ENCODE measurements around the gene TRMT112. TPM values are rescaled to one million over a fixed set of nuclear protein-coding genes. Genes with fewer than 3 reads are reported as not detected.
A peak's percentile ranks its signal among the peaks of the same experiment; 100 is the strongest.

The TRMT112 gene
- total and polyA plus RNA-seq, 8 donors: 50.8 to 337 (median 160) TPM

GRCh38 chr11:64286801-64287159 is 30.6 kb downstream of the TRMT112 start:
- Histone ChIP-seq H3K27ac (no peak overlapping the region), H3K27me3 (peaks cover 10 to 29% (median 16%) of the 10 kb centered on the region in 3 donors), H3K4me3 (no peak overlapping the region), H3K36me3 (peaks cover 2 to 15% (median 7%) of the 10 kb centered on the region in 4 donors), H3K4me1 (peaks cover 26 to 54% (median 49%) of the 10 kb centered on the region in 4 donors), H3K9me3 (no peaks in the 10 kb centered on the region)
- no peak for TF ChIP-seq POLR2AphosphoS5 (IDR thresholded peaks at IDR 0.05)
- no peak for TF ChIP-seq EP300 (IDR thresholded peaks at IDR 0.05)
- TF ChIP-seq, protein P1, sequence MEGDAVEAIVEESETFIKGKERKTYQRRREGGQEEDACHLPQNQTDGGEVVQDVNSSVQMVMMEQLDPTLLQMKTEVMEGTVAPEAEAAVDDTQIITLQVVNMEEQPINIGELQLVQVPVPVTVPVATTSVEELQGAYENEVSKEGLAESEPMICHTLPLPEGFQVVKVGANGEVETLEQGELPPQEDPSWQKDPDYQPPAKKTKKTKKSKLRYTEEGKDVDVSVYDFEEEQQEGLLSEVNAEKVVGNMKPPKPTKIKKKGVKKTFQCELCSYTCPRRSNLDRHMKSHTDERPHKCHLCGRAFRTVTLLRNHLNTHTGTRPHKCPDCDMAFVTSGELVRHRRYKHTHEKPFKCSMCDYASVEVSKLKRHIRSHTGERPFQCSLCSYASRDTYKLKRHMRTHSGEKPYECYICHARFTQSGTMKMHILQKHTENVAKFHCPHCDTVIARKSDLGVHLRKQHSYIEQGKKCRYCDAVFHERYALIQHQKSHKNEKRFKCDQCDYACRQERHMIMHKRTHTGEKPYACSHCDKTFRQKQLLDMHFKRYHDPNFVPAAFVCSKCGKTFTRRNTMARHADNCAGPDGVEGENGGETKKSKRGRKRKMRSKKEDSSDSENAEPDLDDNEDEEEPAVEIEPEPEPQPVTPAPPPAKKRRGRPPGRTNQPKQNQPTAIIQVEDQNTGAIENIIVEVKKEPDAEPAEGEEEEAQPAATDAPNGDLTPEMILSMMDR (IDR thresholded peaks at IDR 0.05): no peak
- TF ChIP-seq POLR2A (IDR thresholded peaks at IDR 0.05): no peak
- DNase-seq: no peak
- intact Hi-C loops (cut with DNase I; ENCODE audit: low total_unique reads): no loop called here
- WGBS, 5 donors: 89 to 93% (median 91%) methylated on average over 9 of the region's 9 CpGs

DNA sequence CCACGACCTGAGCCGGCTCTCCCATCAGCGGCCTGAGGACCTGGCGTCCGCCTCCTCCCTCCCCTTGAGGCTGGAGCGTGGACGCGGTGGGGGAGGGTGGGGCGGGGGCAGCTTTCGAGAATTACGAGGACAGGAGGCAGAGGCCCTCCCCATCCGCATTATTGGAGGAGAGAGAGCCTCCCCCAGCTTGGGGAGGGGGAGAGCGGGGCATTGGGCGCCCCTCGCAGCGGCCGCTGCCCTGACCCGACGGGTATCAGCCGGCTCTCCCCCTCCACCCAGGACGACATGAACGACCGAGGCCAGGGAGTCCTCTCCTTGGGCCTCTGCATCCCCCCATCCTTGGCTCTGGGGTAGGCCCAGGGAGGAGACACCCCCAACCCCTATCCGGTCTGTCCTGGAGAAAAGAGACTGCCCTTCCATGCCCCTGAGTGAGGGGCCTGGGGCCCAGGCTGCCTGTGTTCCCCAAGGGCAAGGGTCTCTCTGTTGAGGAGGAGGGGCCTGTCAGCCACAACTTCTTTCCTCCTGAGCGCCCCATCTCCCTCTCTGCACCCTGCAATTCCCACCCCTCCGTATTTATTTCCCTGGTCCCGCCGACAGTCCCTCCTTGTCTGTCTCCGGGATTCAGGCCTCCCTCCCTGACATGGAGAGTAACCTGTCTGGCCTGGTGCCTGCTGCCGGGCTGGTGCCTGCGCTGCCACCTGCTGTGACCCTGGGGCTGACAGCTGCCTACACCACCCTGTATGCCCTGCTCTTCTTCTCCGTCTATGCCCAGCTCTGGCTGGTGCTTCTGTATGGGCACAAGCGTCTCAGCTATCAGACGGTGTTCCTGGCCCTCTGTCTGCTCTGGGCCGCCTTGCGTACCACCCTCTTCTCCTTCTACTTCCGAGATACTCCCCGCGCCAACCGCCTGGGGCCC is 31.2 kb downstream of the TRMT112 start:
- intact Hi-C loops (cut with DNase I; ENCODE audit: low total_unique reads): no loop called here
- no peak for DNase-seq
- peaks cover 3 to 21% (median 13%) of the 10 kb centered on the region in 4 donors for H3K36me3 ChIP-seq
- no peaks in the 10 kb centered on the region for H3K9me3 ChIP-seq
- H3K27ac ChIP-seq: peak overlapping the region; percentile 94 to 99 (median 98)
- peak overlapping the region; percentile 84 to 88 (median 86) for H3K4me3 ChIP-seq
- peaks cover 4 to 23% (median 10%) of the 10 kb centered on the region in 3 donors for H3K27me3 ChIP-seq
- 23 to 58% (median 28%) methylated on average over 18 to 40 of the region's 40 CpGs for WGBS, 5 donors
- TF ChIP-seq POLR2AphosphoS5 (IDR thresholded peaks at IDR 0.05) (no peak), POLR2A (IDR thresholded peaks at IDR 0.05) (no peak), EP300 (IDR thresholded peaks at IDR 0.05) (no peak)
- TF ChIP-seq, protein P1 (IDR thresholded peaks at IDR 0.05): no peak
- peaks cover 19 to 54% (median 45%) of the 10 kb centered on the region in 4 donors for H3K4me1 ChIP-seq

DNA sequence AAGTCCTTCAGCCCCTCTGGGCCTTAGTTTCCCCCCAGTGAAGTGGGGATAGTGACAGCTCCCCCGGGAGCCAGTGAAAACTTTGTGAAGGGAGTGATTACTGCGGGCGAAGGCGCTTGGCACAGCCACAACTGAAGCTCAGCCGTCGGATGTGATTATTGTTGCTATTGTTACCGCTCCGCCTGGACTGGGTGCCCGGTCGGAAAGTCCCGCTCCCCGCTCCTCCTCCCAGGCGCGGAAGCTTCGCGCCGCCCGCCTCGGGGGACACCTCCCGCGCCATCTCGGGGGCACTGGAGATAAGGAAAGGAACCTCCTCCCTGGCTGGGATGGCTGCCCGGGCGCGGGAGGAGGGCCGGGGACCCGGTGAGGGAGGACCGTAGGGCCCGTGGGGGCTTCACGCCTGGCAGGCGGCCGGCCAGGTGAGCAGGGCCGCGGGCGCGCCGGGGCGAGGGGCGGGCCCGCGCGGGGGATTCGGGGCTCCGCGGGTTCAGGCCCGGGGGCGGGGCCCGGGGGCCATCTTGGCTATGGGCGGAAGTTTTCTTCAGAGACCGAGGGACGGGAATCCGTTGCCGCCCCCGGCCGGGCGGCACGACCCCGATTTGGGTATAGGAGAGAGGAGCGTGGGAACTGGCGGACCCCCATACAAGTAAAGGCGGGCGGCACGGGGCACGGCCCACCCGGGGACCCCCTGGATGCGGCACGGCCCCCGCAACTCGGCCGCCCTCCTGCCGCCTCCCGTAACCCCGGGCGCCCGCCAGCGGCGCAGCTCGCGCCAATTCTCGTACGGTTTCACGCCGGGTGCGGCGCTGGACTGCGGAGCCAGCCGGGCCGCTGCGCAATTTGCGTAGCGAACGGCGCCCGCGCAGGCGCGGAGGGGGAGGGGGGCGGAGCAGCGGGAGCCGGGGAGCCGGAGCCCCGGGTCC is 32.1 kb downstream of the TRMT112 start, which contains the start of gene GPR137:
Gene GPR137 (plus strand): TSS at position 887 of the 923 bp plus-strand sequence. CDS start 677 bp downstream, outside the sequence.
- 0 to 1% (median 0%) methylated on average over 14 to 102 of the region's 102 CpGs for WGBS, 5 donors
- Histone ChIP-seq H3K4me3 (peak within 1 kb of the TSS; percentile 84 to 88 (median 86)), H3K27me3 (peaks cover 0 to 13% (median 2%) of the 10 kb centered on the region in 3 donors), H3K4me1 (peaks cover 17 to 57% (median 43%) of the 10 kb centered on the region in 4 donors), H3K9me3 (no peaks in the 10 kb centered on the region), H3K36me3 (peaks cover 3 to 28% (median 17%) of the 10 kb centered on the region in 4 donors), H3K27ac (peak within 1 kb of the TSS; percentile 94 to 99 (median 98))
- peak; percentile 92 to 95 for DNase-seq
- intact Hi-C loops (cut with DNase I; ENCODE audit: low total_unique reads): no loop called here
- no peak for TF ChIP-seq POLR2A (IDR thresholded peaks at IDR 0.05)
- peak; percentile 17 to 50 (median 25) for TF ChIP-seq POLR2AphosphoS5 (IDR thresholded peaks at IDR 0.05)

- H3K27ac ChIP-seq: peak within 1 kb of the TSS; percentile 94 to 99 (median 98)
- peaks cover 0 to 5% (median 0%) of the 10 kb centered on the region in 3 donors for H3K27me3 ChIP-seq
- TF ChIP-seq, protein P1 (IDR thresholded peaks at IDR 0.05): no peak
- TF ChIP-seq POLR2A (IDR thresholded peaks at IDR 0.05) (peak in 1 of 4 donors; percentile 4), EP300 (IDR thresholded peaks at IDR 0.05) (no peak), POLR2AphosphoS5 (IDR thresholded peaks at IDR 0.05) (peak in 2 of 3 donors; percentile 63 to 75)
- peak within 1 kb of the TSS; percentile 84 to 88 (median 86) for H3K4me3 ChIP-seq
- peak; percentile 97 to 98 for DNase-seq
- intact Hi-C loops (cut with DNase I; ENCODE audit: low total_unique reads): no loop called here
- H3K36me3 ChIP-seq: peaks cover 3 to 25% (median 18%) of the 10 kb centered on the region in 4 donors
- peaks cover 17 to 57% (median 43%) of the 10 kb centered on the region in 4 donors for H3K4me1 ChIP-seq
- 2 to 6% (median 3%) methylated on average over 26 to 44 of the region's 44 CpGs for WGBS, 5 donors
- no peaks in the 10 kb centered on the region for H3K9me3 ChIP-seq
These were observed 33.1 kb downstream of the TRMT112 start, which contains the start of gene BAD for GRCh38 chr11:64284048-64284961. TSS of gene BAD (minus strand) at chr11:64284665. CDS start at chr11:64284368, 297 bp downstream.

All from stomach (tissue), 9 donors.